ENCODE measurements around the gene PLK1. TPM values are rescaled to one million over a fixed set of nuclear protein-coding genes. Genes with fewer than 3 reads are reported as not detected.

Gene PLK1
- total RNA-seq, 6 donors from 2014 or later, result 2.5 to 14.0 (median 4.8) TPM

GRCh38 chr16:23676924-23677480 lies 1.7 kb upstream of the PLK1 start:
- Histone ChIP-seq H3K27me3 (no peaks in the 10 kb centered on the region), H3K9me3 (no peaks in the 10 kb centered on the region), H3K36me3 (peaks cover 0 to 31% (median 6%) of the 10 kb centered on the region in 4 donors), H3K27ac (no peak overlapping the region), H3K4me3 (no peak overlapping the region), H3K4me1 (peaks cover 11 to 19% (median 17%) of the 10 kb centered on the region in 4 donors)
- ATAC-seq (ENCODE audit: low FRiP score in 2 of 2) (no peak), DNase-seq (no peak)
- TF ChIP-seq POLR2AphosphoS5 (IDR thresholded peaks at IDR 0.05) (no peak), POLR2A (IDR thresholded peaks at IDR 0.05) (no peak), EP300 (IDR thresholded peaks at IDR 0.05) (no peak), CTCF (IDR thresholded peaks at IDR 0.05) (no peak)
- WGBS, 2 donors, result 100% methylated on average over 2 of the region's 2 CpGs

- Histone ChIP-seq H3K4me1 (peaks cover 11 to 19% (median 17%) of the 10 kb centered on the region in 4 donors), H3K27me3 (no peaks in the 10 kb centered on the region), H3K9me3 (no peaks in the 10 kb centered on the region), H3K36me3 (peaks cover 2 to 34% (median 15%) of the 10 kb centered on the region in 4 donors), H3K4me3 (peak overlapping the region in 3 of 4 donors; percentile 42 to 67 (median 57)), H3K27ac (peak overlapping the region in 1 of 4 donors; percentile 4)
- WGBS, 2 donors, result 18 to 27% methylated on average over 16 to 24 of the region's 24 CpGs
- ATAC-seq (ENCODE audit: low FRiP score in 2 of 2), result peak; percentile 7 to 26
- peak in 1 of 2 donors; percentile 49 for DNase-seq
- no peak for TF ChIP-seq CTCF (IDR thresholded peaks at IDR 0.05)
- no peak for TF ChIP-seq POLR2A (IDR thresholded peaks at IDR 0.05)
- no peak for TF ChIP-seq EP300 (IDR thresholded peaks at IDR 0.05)
- no peak for TF ChIP-seq POLR2AphosphoS5 (IDR thresholded peaks at IDR 0.05)
Measured at GRCh38 chr16:23679274-23679985, 741 bp downstream of the PLK1 start.

- DNase-seq, result no peak
- H3K27ac ChIP-seq, result no peak overlapping the region
- peak overlapping the region in 2 of 4 donors; percentile 42 to 67 for H3K4me3 ChIP-seq
- H3K9me3 ChIP-seq, result no peaks in the 10 kb centered on the region
- no peak for ATAC-seq (ENCODE audit: low FRiP score in 2 of 2)
- peaks cover 5 to 34% (median 15%) of the 10 kb centered on the region in 4 donors for H3K36me3 ChIP-seq
- H3K4me1 ChIP-seq, result peaks cover 11 to 19% (median 17%) of the 10 kb centered on the region in 4 donors
- WGBS, 2 donors, result 52 to 61% methylated on average over 6 of the region's 6 CpGs
- TF ChIP-seq POLR2AphosphoS5 (IDR thresholded peaks at IDR 0.05) (no peak), CTCF (IDR thresholded peaks at IDR 0.05) (no peak), POLR2A (IDR thresholded peaks at IDR 0.05) (no peak), EP300 (IDR thresholded peaks at IDR 0.05) (no peak)
- H3K27me3 ChIP-seq, result no peaks in the 10 kb centered on the region
Measured at GRCh38 chr16:23679986-23680336, 1.3 kb downstream of the PLK1 start.

GRCh38 chr16:23682181-23682580 lies 3.5 kb downstream of the PLK1 start:
- H3K4me3 ChIP-seq, result no peak overlapping the region
- no peaks in the 10 kb centered on the region for H3K9me3 ChIP-seq
- WGBS, 2 donors, result 63 to 89% methylated on average over 1 of the region's 1 CpG
- ATAC-seq (ENCODE audit: low FRiP score in 2 of 2), result no peak
- peaks cover 6 to 37% (median 23%) of the 10 kb centered on the region in 4 donors for H3K36me3 ChIP-seq
- no peaks in the 10 kb centered on the region for H3K27me3 ChIP-seq
- no peak overlapping the region for H3K27ac ChIP-seq
- H3K4me1 ChIP-seq, result peaks cover 11 to 19% (median 17%) of the 10 kb centered on the region in 4 donors
- DNase-seq, result no peak
- TF ChIP-seq CTCF (IDR thresholded peaks at IDR 0.05) (no peak), POLR2AphosphoS5 (IDR thresholded peaks at IDR 0.05) (no peak), EP300 (IDR thresholded peaks at IDR 0.05) (no peak), POLR2A (IDR thresholded peaks at IDR 0.05) (no peak)
